GM12865 (cell line): ENCODE measurements around the gene GRIN3B.
A peak's percentile ranks its signal among the peaks of the same experiment; 100 is the strongest.

Source experiments
- DNase-seq: peaks from one replicate; pipeline ENCODE4 v3.0.0; 2010; ENCODE audit warnings: low read depth
- H3K4me3 ChIP-seq: 2 replicates; pipeline ENCODE4 v1.5.1; 2011; ENCODE audit warnings: mild to moderate bottlenecking, low read depth, low read length, control low read depth
- TF ChIP-seq, protein P1 (sequence below): IDR thresholded peaks from 2 replicates; pipeline ENCODE4 v1.5.1; 2011; ENCODE audit warnings: low read length, control low read depth, low read depth, inconsistent platforms; ENCODE audit not compliant: insufficient read depth; ENCODE audit errors: missing control alignments

The GRIN3B gene

GRCh38 chr19:1054102-1055027, 54.1 kb downstream of the GRIN3B start:
- DNase-seq: no peak
- no peak overlapping the region for H3K4me3 ChIP-seq
- TF ChIP-seq, protein P1, sequence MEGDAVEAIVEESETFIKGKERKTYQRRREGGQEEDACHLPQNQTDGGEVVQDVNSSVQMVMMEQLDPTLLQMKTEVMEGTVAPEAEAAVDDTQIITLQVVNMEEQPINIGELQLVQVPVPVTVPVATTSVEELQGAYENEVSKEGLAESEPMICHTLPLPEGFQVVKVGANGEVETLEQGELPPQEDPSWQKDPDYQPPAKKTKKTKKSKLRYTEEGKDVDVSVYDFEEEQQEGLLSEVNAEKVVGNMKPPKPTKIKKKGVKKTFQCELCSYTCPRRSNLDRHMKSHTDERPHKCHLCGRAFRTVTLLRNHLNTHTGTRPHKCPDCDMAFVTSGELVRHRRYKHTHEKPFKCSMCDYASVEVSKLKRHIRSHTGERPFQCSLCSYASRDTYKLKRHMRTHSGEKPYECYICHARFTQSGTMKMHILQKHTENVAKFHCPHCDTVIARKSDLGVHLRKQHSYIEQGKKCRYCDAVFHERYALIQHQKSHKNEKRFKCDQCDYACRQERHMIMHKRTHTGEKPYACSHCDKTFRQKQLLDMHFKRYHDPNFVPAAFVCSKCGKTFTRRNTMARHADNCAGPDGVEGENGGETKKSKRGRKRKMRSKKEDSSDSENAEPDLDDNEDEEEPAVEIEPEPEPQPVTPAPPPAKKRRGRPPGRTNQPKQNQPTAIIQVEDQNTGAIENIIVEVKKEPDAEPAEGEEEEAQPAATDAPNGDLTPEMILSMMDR: no peak

- H3K4me3 ChIP-seq: no peak overlapping the region
- TF ChIP-seq, protein P1: no peak
- no peak for DNase-seq
Observed at GRCh38 chr19:1055028-1055425, 54.8 kb downstream of the GRIN3B start.

DNA sequence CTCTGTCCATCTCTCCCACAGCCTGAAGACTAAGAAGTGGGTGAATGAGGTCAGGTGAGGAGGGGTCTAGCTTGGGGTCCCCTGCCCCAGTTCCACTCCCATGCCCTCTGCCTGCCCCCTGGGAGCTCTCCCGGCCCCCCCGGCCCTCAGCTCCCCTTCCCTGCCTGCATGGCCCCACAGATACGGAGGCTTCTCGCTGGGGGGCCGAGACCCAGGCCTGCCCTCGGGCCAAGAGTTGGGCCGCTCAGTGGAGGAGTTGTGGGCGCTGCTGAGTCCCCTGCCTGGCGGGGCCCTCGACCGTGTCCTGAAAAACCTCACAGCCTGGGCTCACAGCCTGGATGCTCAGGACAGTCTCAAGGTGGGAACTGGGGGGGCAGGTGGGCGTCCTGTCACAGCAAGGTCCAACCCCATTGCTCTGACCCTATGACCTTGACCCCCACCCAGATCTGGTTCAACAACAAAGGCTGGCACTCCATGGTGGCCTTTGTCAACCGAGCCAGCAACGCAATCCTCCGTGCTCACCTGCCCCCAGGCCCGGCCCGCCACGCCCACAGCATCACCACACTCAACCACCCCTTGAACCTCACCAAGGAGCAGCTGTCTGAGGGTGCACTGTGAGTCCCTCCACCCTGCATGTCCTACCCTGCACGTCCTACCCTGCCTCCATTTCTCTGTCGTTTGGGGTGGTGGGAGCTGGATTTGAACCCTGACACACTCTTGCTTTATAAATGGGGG, 55.8 kb downstream of the GRIN3B start:
- H3K4me3 ChIP-seq: no peak overlapping the region
- TF ChIP-seq, protein P1: no peak
- DNase-seq: no peak

- TF ChIP-seq, protein P1: peak; percentile 44
- peak; percentile 61 for DNase-seq
- H3K4me3 ChIP-seq: no peak overlapping the region
Observed at GRCh38 chr19:1057176-1057855, 57.1 kb downstream of the GRIN3B start.

DNA sequence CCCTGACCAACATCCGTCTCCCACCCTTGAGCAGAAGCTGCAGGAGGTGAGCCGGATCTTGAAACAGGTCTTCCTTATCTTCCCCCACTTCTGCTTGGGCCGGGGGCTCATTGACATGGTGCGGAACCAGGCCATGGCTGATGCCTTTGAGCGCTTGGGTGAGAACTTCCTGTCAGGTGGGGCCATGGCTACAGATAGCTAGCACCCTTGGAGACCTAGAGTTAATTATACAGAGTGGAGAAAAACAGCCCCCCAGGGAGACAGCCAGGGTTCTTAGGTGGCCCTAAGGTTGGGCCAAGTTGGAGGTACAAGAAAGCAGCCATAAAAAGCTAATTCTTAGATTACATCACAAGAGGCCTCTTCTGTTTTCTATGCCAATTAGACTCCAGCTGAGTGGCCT, 57.9 kb downstream of the GRIN3B start:
- TF ChIP-seq, protein P1: no peak
- DNase-seq: no peak
- no peak overlapping the region for H3K4me3 ChIP-seq
